ENCODE data around the gene GSX2.
"Not testable (repeated sequence)": the region's sequence is repeated elsewhere in the genome, so short reads cannot be mapped to it uniquely, and the experiment has no call there.

Gene GSX2

GRCh38 chr4:54109241-54110018 lies 9.5 kb downstream of the GSX2 start:
- H3K9ac ChIP-seq (ENCODE audit: low read length): no peak overlapping the region
- no peak overlapping the region for H2AK5ac ChIP-seq (ENCODE audit: low read length)
- H3K56ac ChIP-seq (ENCODE audit: low read length): peak overlapping the region; percentile 39
- WGBS (ENCODE audit: extremely low coverage, insufficient coverage, low lambda C conversion rate): no CpG with 5 or more reads among the region's 51 CpGs
- no peak overlapping the region for H2BK5ac ChIP-seq (ENCODE audit: low read length)
- H3K4ac ChIP-seq (ENCODE audit: low read depth, low read length): no peak overlapping the region
- H3K27ac ChIP-seq (ENCODE audit: low read depth, low read length): no peak overlapping the region
- H3K27me3 ChIP-seq (ENCODE audit: insufficient read depth, low read length, poor library complexity): peaks cover 42% of the 10 kb centered on the region
- H3K18ac ChIP-seq (ENCODE audit: low read length): no peak overlapping the region
- no peaks in the 10 kb centered on the region for H3K79me1 ChIP-seq (ENCODE audit: low read length)
- peak overlapping the region; percentile 32 for H3K4me2 ChIP-seq (ENCODE audit: low read length)
- DNase-seq: peak; percentile 23
- H2BK15ac ChIP-seq (replicated peaks; ENCODE audit: low read depth): no peak overlapping the region
- no peaks in the 10 kb centered on the region for H3K79me2 ChIP-seq (ENCODE audit: control insufficient read depth, insufficient read depth, low read length)
- H4K8ac ChIP-seq (ENCODE audit: low read depth, low read length): no peak overlapping the region
- no peaks in the 10 kb centered on the region for H3K36me3 ChIP-seq (ENCODE audit: control insufficient read depth, insufficient read depth, low read length)
- no peak overlapping the region for H2BK120ac ChIP-seq (ENCODE audit: low read depth, low read length)
- H3K4me3 ChIP-seq (ENCODE audit: low read length): no peak overlapping the region
- H4K5ac ChIP-seq (ENCODE audit: low read length): no peak overlapping the region
- no peak overlapping the region for H3K23ac ChIP-seq (ENCODE audit: low read length)
- no peaks in the 10 kb centered on the region for H3K4me1 ChIP-seq (ENCODE audit: control insufficient read depth, low read depth, low read length)

- no peak overlapping the region for H2BK5ac ChIP-seq (ENCODE audit: low read length)
- no peak overlapping the region for H4K8ac ChIP-seq (ENCODE audit: low read depth, low read length)
- no peak overlapping the region for H3K9ac ChIP-seq (ENCODE audit: low read length)
- H3K79me2 ChIP-seq (ENCODE audit: control insufficient read depth, insufficient read depth, low read length): no peaks in the 10 kb centered on the region
- H3K18ac ChIP-seq (ENCODE audit: low read length): no peak overlapping the region
- H3K23ac ChIP-seq (ENCODE audit: low read length): no peak overlapping the region
- peaks cover 37% of the 10 kb centered on the region for H3K27me3 ChIP-seq (ENCODE audit: insufficient read depth, low read length, poor library complexity)
- H4K5ac ChIP-seq (ENCODE audit: low read length): no peak overlapping the region
- H2AK5ac ChIP-seq (ENCODE audit: low read length): no peak overlapping the region
- no CpG with 5 or more reads among the region's 10 CpGs for WGBS (ENCODE audit: extremely low coverage, insufficient coverage, low lambda C conversion rate)
- no peak for DNase-seq
- no peak overlapping the region for H2BK15ac ChIP-seq (replicated peaks; ENCODE audit: low read depth)
- no peak overlapping the region for H3K4me2 ChIP-seq (ENCODE audit: low read length)
- H3K36me3 ChIP-seq (ENCODE audit: control insufficient read depth, insufficient read depth, low read length): no peaks in the 10 kb centered on the region
- no peak overlapping the region for H2BK120ac ChIP-seq (ENCODE audit: low read depth, low read length)
- no peaks in the 10 kb centered on the region for H3K4me1 ChIP-seq (ENCODE audit: control insufficient read depth, low read depth, low read length)
- no peak overlapping the region for H3K4me3 ChIP-seq (ENCODE audit: low read length)
- no peak overlapping the region for H3K27ac ChIP-seq (ENCODE audit: low read depth, low read length)
- no peaks in the 10 kb centered on the region for H3K79me1 ChIP-seq (ENCODE audit: low read length)
- no peak overlapping the region for H3K4ac ChIP-seq (ENCODE audit: low read depth, low read length)
- H3K56ac ChIP-seq (ENCODE audit: low read length): no peak overlapping the region
Observed at GRCh38 chr4:54110019-54110416, 10.1 kb downstream of the GSX2 start.

GRCh38 chr4:54113206-54113605 lies 13.2 kb downstream of the GSX2 start:
- not testable (repeated sequence) for H3K36me3 ChIP-seq (ENCODE audit: control insufficient read depth, insufficient read depth, low read length); H3K79me2 ChIP-seq (ENCODE audit: control insufficient read depth, insufficient read depth, low read length); DNase-seq; H3K9ac ChIP-seq (ENCODE audit: low read length); H2BK15ac ChIP-seq (replicated peaks; ENCODE audit: low read depth); H4K8ac ChIP-seq (ENCODE audit: low read depth, low read length); H4K5ac ChIP-seq (ENCODE audit: low read length); H3K56ac ChIP-seq (ENCODE audit: low read length); H2AK5ac ChIP-seq (ENCODE audit: low read length); H2BK5ac ChIP-seq (ENCODE audit: low read length); H3K4me1 ChIP-seq (ENCODE audit: control insufficient read depth, low read depth, low read length); H3K23ac ChIP-seq (ENCODE audit: low read length); H3K27ac ChIP-seq (ENCODE audit: low read depth, low read length); H3K18ac ChIP-seq (ENCODE audit: low read length); H3K79me1 ChIP-seq (ENCODE audit: low read length); H3K4me2 ChIP-seq (ENCODE audit: low read length); H3K4me3 ChIP-seq (ENCODE audit: low read length); H2BK120ac ChIP-seq (ENCODE audit: low read depth, low read length); H3K4ac ChIP-seq (ENCODE audit: low read depth, low read length)
- peaks cover 22% of the 10 kb centered on the region for H3K27me3 ChIP-seq (ENCODE audit: insufficient read depth, low read length, poor library complexity)
- no CpG with 5 or more reads among the region's 1 CpG for WGBS (ENCODE audit: extremely low coverage, insufficient coverage, low lambda C conversion rate)

GRCh38 chr4:54116246-54116645 lies 16.3 kb downstream of the GSX2 start:
- H2BK15ac ChIP-seq (replicated peaks; ENCODE audit: low read depth); H4K8ac ChIP-seq (ENCODE audit: low read depth, low read length); H2BK120ac ChIP-seq (ENCODE audit: low read depth, low read length); H3K79me2 ChIP-seq (ENCODE audit: control insufficient read depth, insufficient read depth, low read length); H3K79me1 ChIP-seq (ENCODE audit: low read length); H3K4me3 ChIP-seq (ENCODE audit: low read length); H3K36me3 ChIP-seq (ENCODE audit: control insufficient read depth, insufficient read depth, low read length); H3K27me3 ChIP-seq (ENCODE audit: insufficient read depth, low read length, poor library complexity); H3K27ac ChIP-seq (ENCODE audit: low read depth, low read length); DNase-seq; H4K5ac ChIP-seq (ENCODE audit: low read length); H3K23ac ChIP-seq (ENCODE audit: low read length); H3K9ac ChIP-seq (ENCODE audit: low read length); H3K4me1 ChIP-seq (ENCODE audit: control insufficient read depth, low read depth, low read length); H2BK5ac ChIP-seq (ENCODE audit: low read length); H3K4ac ChIP-seq (ENCODE audit: low read depth, low read length); H3K4me2 ChIP-seq (ENCODE audit: low read length); H3K18ac ChIP-seq (ENCODE audit: low read length); H2AK5ac ChIP-seq (ENCODE audit: low read length); H3K56ac ChIP-seq (ENCODE audit: low read length): not testable (repeated sequence)
- WGBS (ENCODE audit: extremely low coverage, insufficient coverage, low lambda C conversion rate): no CpG with 5 or more reads among the region's 6 CpGs

- Histone ChIP-seq H3K79me2 (ENCODE audit: control insufficient read depth, insufficient read depth, low read length) (no peaks in the 10 kb centered on the region), H3K36me3 (ENCODE audit: control insufficient read depth, insufficient read depth, low read length) (no peaks in the 10 kb centered on the region), H4K8ac (ENCODE audit: low read depth, low read length) (no peak overlapping the region), H3K23ac (ENCODE audit: low read length) (no peak overlapping the region), H3K4ac (ENCODE audit: low read depth, low read length) (no peak overlapping the region), H3K27me3 (ENCODE audit: insufficient read depth, low read length, poor library complexity) (no peaks in the 10 kb centered on the region), H3K56ac (ENCODE audit: low read length) (no peak overlapping the region), H2BK5ac (ENCODE audit: low read length) (no peak overlapping the region), H3K9ac (ENCODE audit: low read length) (no peak overlapping the region), H3K4me3 (ENCODE audit: low read length) (no peak overlapping the region), H2AK5ac (ENCODE audit: low read length) (no peak overlapping the region), H4K5ac (ENCODE audit: low read length) (no peak overlapping the region), H2BK15ac (replicated peaks; ENCODE audit: low read depth) (no peak overlapping the region), H3K79me1 (ENCODE audit: low read length) (no peaks in the 10 kb centered on the region), H3K27ac (ENCODE audit: low read depth, low read length) (no peak overlapping the region), H3K18ac (ENCODE audit: low read length) (no peak overlapping the region), H2BK120ac (ENCODE audit: low read depth, low read length) (no peak overlapping the region), H3K4me1 (ENCODE audit: control insufficient read depth, low read depth, low read length) (no peaks in the 10 kb centered on the region), H3K4me2 (ENCODE audit: low read length) (no peak overlapping the region)
- no CpG with 5 or more reads among the region's 5 CpGs for WGBS (ENCODE audit: extremely low coverage, insufficient coverage, low lambda C conversion rate)
- DNase-seq: no peak
Observed at GRCh38 chr4:54118850-54119589, 19.1 kb downstream of the GSX2 start.

Data from mesendoderm (in vitro differentiated cells).